GM12874 (cell line): ENCODE measurements around the gene MICU1.

ENCODE experiments used
- TF ChIP-seq, protein P1 (sequence below): IDR thresholded peaks from 2 replicates; pipeline ENCODE4 v1.5.1; 2011; ENCODE audit warnings: low read depth, mild to moderate bottlenecking, control low read depth, low read length, moderate library complexity; ENCODE audit not compliant: insufficient read depth

Gene MICU1

DNA sequence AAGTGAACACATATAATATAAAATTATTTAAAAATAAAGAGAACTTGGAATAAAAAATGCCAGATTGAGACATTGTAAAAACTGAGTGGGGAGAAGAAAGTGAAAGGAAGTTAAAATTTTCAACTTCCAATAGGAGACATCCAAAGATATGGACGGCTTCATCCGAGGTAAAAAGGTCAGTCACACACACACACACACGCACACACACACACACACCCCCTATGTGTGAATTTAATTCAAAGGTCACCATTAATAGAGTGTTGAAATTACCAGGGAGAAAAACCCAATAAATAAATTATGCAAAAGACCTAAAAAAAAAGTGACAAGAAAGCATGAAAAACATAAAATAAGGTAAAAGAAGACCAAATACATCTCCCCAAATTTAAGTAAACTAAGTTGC, 140.2 kb downstream of the MICU1 start:
- TF ChIP-seq, protein P1, sequence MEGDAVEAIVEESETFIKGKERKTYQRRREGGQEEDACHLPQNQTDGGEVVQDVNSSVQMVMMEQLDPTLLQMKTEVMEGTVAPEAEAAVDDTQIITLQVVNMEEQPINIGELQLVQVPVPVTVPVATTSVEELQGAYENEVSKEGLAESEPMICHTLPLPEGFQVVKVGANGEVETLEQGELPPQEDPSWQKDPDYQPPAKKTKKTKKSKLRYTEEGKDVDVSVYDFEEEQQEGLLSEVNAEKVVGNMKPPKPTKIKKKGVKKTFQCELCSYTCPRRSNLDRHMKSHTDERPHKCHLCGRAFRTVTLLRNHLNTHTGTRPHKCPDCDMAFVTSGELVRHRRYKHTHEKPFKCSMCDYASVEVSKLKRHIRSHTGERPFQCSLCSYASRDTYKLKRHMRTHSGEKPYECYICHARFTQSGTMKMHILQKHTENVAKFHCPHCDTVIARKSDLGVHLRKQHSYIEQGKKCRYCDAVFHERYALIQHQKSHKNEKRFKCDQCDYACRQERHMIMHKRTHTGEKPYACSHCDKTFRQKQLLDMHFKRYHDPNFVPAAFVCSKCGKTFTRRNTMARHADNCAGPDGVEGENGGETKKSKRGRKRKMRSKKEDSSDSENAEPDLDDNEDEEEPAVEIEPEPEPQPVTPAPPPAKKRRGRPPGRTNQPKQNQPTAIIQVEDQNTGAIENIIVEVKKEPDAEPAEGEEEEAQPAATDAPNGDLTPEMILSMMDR = no peak

DNA sequence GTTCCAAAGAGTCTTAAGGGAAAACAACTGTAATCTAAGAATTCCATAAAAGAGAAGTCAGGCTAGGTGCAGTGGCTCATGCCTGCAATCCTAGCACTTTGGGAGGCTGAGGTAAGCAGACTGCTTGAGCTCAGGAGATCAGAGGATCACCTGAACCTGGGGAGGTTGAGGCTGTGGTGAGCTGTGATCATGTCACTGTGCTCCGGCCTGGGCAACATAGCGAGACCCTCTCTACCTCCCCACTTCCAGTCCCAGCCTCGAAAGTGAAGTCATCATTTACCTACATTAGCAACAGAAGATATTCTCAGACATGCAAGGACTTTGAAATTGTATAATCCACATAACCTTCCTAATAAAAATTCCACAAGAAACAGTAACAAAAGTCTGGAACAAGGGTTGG, 141.4 kb downstream of the MICU1 start:
- TF ChIP-seq, protein P1 = no peak

DNA sequence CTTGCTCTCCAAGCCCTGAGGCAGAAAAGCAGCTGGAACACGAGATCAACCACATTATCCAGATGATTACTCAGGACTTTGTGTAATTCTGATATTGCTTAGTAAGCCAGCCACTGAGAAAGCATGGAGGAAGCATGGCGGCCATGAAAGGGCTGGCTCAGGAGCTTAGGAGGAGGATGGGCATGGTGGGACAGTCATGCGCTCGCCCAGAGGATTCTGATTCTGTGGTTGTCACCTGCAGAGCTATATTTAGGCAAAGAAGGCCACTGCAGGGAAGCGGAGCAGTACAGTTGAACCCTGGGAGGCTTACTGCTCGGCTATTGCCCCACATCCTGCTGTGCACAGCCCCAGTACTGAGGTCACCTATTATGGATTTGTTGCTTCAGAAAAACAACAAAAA, 142.4 kb downstream of the MICU1 start:
- TF ChIP-seq, protein P1 = no peak

DNA sequence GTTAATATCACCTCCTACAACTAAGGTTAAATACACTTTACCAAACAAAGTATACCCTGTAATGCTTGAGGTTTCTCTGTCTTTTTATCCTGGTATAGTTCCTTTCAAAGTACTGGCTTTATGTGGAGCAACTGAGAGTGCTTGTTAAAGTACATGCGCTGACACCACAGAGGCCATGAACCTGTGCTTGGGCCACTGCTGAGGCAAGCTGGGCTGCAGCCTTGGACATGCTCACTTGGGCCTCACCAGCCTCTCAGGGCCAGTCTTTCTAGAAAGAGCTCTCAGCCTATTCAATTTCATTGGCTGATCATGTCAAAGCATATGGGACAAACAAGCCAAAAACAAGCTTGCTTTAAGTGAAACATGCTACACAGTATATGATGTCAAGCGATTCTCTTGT, 145.0 kb downstream of the MICU1 start:
- TF ChIP-seq, protein P1 = no peak

DNA sequence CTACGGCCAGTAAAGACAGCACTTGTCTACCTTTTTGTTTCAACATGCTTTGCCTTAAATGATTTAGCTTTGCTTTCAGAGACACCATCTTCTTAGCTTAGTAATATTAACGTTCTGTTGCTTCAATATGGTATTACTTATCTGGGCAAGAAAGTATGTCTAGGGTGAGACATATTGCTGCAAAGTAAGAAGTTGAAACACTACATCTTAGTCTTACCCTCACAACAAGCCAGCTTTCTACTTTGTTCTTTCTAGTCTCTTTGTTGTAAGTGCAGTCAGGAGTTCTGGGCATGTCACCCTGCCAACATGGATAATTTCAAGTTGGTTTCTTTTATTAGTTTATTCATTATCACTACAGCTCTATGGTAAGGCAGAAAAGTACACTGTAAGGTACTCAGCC, 148.4 kb downstream of the MICU1 start:
- TF ChIP-seq, protein P1 = no peak

DNA sequence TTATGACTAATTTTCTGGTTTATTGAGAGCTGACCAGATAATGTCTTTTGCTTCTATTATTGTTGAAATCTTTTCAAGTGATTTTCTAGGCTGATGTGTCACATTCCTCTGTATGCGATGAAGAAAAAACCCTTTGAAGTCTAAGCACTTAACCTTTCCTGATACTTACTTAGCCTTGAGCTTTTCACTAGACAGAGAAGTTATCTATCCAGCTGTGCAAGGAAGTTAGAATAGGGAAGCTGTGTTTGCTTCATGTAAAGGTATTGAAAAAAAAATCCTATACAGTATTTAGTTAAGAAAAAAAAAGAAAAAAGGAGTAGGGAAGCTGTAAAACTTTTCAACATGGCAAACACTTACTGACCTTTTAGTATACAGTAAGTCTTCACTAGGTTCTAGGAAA, 153.6 kb downstream of the MICU1 start:
- TF ChIP-seq, protein P1 = no peak

DNA sequence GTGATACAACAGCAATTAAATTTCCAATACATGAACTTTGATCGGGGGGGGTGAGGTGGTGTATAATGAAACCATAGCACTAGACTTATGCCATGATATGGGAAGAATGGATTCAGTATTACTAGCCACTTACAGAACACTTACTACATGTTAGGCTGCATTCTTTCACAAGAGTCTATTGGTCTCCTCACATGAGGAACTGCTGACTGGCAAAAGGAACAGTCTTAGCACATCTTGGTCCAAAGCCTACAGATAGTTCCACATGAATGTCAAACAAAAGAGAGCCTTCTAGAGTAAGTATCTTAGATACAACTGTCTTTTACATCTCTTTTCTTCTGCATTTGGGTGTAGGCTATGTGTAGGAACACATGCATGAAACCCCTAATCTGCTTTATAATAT, 155.2 kb downstream of the MICU1 start:
- TF ChIP-seq, protein P1 = no peak

DNA sequence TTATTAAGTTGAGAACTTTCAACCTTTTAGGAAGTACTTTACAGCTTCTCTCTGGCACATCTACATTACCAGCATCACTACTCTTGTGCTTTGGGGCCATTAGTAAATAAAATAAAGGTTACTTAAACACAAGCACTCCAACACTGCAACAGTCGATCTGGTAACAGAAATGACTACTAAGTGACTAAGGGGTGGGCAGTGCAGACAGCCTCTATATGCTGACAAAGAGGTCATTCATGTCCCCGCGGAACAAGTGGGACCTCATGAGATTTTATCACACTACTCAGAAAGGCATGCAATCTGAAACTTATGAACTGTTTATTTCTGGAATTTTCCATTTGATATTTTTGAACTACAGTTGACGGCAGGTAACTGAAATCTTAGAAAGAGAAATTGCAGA, 159.9 kb downstream of the MICU1 start:
- TF ChIP-seq, protein P1 = no peak
